ENCODE results near the gene PSMC4. TPM values are rescaled to one million over a fixed set of nuclear protein-coding genes. Genes with fewer than 3 reads are reported as not detected.

PSMC4 gene
- total and polyA plus RNA-seq, 2 experiments from 2014 or later, result 85.4 to 94.7 TPM

DNA sequence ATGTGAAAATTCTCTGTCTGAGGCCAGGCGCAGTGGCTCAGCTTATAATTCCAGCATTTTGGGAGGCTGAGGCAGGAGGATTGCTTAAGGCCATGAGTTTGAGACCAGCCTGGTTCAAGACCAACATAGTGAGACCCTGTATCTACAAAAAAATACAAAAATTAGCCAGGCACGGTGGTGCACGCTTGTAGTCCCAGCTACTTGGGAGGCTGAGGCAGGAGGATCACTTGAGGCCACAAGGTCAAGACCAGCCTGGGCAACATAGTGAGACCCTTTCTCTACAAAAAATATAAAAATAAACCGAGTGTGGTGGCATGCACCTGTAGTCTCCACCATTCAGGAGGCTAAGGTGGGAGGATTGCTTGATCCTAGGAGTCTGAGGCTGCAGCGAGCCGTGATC is 34.3 kb upstream of the PSMC4 start:
- no peak for DNase-seq (ENCODE audit: low spot score)
- Histone ChIP-seq H3K27ac (no peak overlapping the region), H3K9me3 (ENCODE audit: low read depth) (no peaks in the 10 kb centered on the region), H4K20me1 (ENCODE audit: insufficient read depth, poor library complexity, severe bottlenecking) (no peaks in the 10 kb centered on the region), H3K4me3 (no peak overlapping the region), H3K4me1 (ENCODE audit: insufficient read depth) (peaks cover 3% of the 10 kb centered on the region), H3K27me3 (no peaks in the 10 kb centered on the region), H3K79me2 (no peaks in the 10 kb centered on the region), H3K36me3 (replicated peaks; ENCODE audit: insufficient read depth, low read depth) (no peaks in the 10 kb centered on the region), H3K4me2 (no peak overlapping the region), H3K9me2 (replicated peaks; ENCODE audit: insufficient read depth) (no peaks in the 10 kb centered on the region), H2AFZ (no peak overlapping the region)
- TF ChIP-seq, protein P1, sequence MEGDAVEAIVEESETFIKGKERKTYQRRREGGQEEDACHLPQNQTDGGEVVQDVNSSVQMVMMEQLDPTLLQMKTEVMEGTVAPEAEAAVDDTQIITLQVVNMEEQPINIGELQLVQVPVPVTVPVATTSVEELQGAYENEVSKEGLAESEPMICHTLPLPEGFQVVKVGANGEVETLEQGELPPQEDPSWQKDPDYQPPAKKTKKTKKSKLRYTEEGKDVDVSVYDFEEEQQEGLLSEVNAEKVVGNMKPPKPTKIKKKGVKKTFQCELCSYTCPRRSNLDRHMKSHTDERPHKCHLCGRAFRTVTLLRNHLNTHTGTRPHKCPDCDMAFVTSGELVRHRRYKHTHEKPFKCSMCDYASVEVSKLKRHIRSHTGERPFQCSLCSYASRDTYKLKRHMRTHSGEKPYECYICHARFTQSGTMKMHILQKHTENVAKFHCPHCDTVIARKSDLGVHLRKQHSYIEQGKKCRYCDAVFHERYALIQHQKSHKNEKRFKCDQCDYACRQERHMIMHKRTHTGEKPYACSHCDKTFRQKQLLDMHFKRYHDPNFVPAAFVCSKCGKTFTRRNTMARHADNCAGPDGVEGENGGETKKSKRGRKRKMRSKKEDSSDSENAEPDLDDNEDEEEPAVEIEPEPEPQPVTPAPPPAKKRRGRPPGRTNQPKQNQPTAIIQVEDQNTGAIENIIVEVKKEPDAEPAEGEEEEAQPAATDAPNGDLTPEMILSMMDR (IDR thresholded peaks at IDR 0.05; ENCODE audit: poor library complexity), result no peak
- TF ChIP-seq EZH2 (IDR thresholded peaks at IDR 0.05; ENCODE audit: borderline replicate concordance) (no peak), EZH2phosphoT487 (IDR thresholded peaks at IDR 0.05; ENCODE audit: low read depth, severe bottlenecking, unreplicated experiment) (no peak)
- WGBS (ENCODE audit: low lambda C conversion rate, missing lambda C conversion rate), result 93% methylated on average over 6 of the region's 6 CpGs

DNA sequence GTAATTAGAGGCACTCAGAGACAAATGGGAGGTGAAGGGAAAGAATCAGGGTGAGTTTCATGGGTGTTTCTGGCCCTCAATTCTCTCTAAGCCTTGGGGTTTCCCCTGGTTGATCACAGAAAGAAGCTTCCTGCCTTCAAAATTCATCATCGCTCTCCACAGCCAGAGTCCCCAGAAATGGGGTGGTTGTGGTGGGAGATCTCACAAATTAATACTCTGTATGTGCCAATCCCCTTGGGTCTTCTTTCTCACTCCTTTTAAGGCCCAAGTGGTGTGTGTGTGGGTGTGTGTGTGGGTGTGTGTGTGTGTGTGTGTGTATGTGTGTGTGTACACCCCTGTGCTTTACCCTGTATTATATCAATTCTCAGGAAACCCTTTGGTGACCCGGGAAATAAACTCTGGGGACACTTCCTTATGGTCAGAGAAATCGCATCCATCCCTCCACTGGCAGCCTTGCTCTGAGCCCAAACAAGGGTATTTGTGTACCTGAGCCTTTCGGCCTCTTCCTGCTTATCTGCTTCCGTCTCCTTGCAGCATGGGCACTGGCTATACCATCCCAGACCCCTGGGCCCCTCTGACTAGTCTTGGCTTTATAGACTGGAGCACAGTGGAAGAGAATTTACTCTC is 33.8 kb upstream of the PSMC4 start:
- WGBS (ENCODE audit: low lambda C conversion rate, missing lambda C conversion rate), result 86% methylated on average over 5 of the region's 5 CpGs
- TF ChIP-seq EZH2 (IDR thresholded peaks at IDR 0.05; ENCODE audit: borderline replicate concordance) (no peak), EZH2phosphoT487 (IDR thresholded peaks at IDR 0.05; ENCODE audit: low read depth, severe bottlenecking, unreplicated experiment) (no peak)
- TF ChIP-seq, protein P1 (IDR thresholded peaks at IDR 0.05; ENCODE audit: poor library complexity), result no peak
- H3K27ac ChIP-seq, result no peak overlapping the region
- H3K4me1 ChIP-seq (ENCODE audit: insufficient read depth), result peaks cover 9% of the 10 kb centered on the region
- no peaks in the 10 kb centered on the region for H3K9me2 ChIP-seq (replicated peaks; ENCODE audit: insufficient read depth)
- DNase-seq (ENCODE audit: low spot score), result no peak
- H3K27me3 ChIP-seq, result no peaks in the 10 kb centered on the region
- H3K9me3 ChIP-seq (ENCODE audit: low read depth), result no peaks in the 10 kb centered on the region
- H4K20me1 ChIP-seq (ENCODE audit: insufficient read depth, poor library complexity, severe bottlenecking), result no peaks in the 10 kb centered on the region
- no peaks in the 10 kb centered on the region for H3K36me3 ChIP-seq (replicated peaks; ENCODE audit: insufficient read depth, low read depth)
- H3K4me2 ChIP-seq, result no peak overlapping the region
- no peaks in the 10 kb centered on the region for H3K79me2 ChIP-seq
- H3K4me3 ChIP-seq, result no peak overlapping the region
- H2AFZ ChIP-seq, result no peak overlapping the region

DNA sequence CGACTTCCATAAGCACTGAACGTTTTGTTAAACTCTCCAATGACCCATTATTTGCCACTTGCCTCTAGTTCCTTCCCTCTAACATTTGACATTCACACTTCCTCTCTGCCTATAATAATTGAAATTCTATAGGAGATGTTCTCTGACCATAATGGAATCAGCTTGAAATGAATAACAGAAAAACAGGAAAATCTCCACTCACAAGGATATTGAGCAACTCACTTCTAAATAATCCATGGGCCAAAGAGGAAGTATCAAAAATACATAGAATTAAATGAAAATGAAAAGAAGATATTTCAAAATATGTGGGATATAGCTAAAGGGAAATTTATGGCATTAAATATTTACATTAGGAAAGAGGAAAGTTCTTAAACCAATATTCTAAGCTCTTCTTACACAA is 33.2 kb upstream of the PSMC4 start:
- Histone ChIP-seq H2AFZ (no peak overlapping the region), H3K27ac (no peak overlapping the region), H3K4me2 (no peak overlapping the region), H3K9me2 (replicated peaks; ENCODE audit: insufficient read depth) (no peaks in the 10 kb centered on the region), H3K9me3 (ENCODE audit: low read depth) (no peaks in the 10 kb centered on the region), H3K4me3 (no peak overlapping the region), H3K4me1 (ENCODE audit: insufficient read depth) (peaks cover 11% of the 10 kb centered on the region), H3K79me2 (no peaks in the 10 kb centered on the region), H4K20me1 (ENCODE audit: insufficient read depth, poor library complexity, severe bottlenecking) (no peaks in the 10 kb centered on the region), H3K36me3 (replicated peaks; ENCODE audit: insufficient read depth, low read depth) (no peaks in the 10 kb centered on the region), H3K27me3 (no peaks in the 10 kb centered on the region)
- WGBS (ENCODE audit: low lambda C conversion rate, missing lambda C conversion rate), result 59% methylated on average over 2 of the region's 2 CpGs
- TF ChIP-seq EZH2phosphoT487 (IDR thresholded peaks at IDR 0.05; ENCODE audit: low read depth, severe bottlenecking, unreplicated experiment), result peak; percentile 68
- no peak for TF ChIP-seq EZH2 (IDR thresholded peaks at IDR 0.05; ENCODE audit: borderline replicate concordance)
- DNase-seq (ENCODE audit: low spot score), result no peak

DNA sequence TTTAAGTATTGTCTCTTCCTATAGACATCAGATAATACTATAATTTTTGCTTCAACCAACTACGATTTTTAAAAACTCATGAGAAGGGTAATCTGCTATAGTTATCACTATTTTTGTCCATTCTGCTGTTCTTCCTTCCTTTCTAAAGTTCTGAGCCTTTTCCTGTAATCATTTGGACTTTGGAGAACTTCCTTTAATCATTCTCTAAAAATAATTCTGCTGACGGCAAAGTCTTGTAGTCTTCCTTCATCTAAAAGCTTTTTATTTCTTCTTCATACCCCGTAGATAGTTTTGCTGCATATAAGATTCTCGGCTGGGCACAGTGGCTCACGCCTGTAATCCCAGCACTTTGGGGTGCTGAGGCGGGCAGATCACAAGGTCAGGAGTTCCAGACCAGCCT is 31.4 kb upstream of the PSMC4 start:
- Histone ChIP-seq H3K9me2 (replicated peaks; ENCODE audit: insufficient read depth) (no peaks in the 10 kb centered on the region), H3K4me1 (ENCODE audit: insufficient read depth) (peaks cover 19% of the 10 kb centered on the region), H3K36me3 (replicated peaks; ENCODE audit: insufficient read depth, low read depth) (no peaks in the 10 kb centered on the region), H2AFZ (no peak overlapping the region), H4K20me1 (ENCODE audit: insufficient read depth, poor library complexity, severe bottlenecking) (no peaks in the 10 kb centered on the region), H3K79me2 (no peaks in the 10 kb centered on the region), H3K9me3 (ENCODE audit: low read depth) (no peaks in the 10 kb centered on the region), H3K27ac (no peak overlapping the region), H3K4me3 (no peak overlapping the region), H3K4me2 (no peak overlapping the region), H3K27me3 (no peaks in the 10 kb centered on the region)
- 95% methylated on average over 6 of the region's 6 CpGs for WGBS (ENCODE audit: low lambda C conversion rate, missing lambda C conversion rate)
- TF ChIP-seq, protein P1 (IDR thresholded peaks at IDR 0.05; ENCODE audit: poor library complexity), result no peak
- no peak for TF ChIP-seq EZH2phosphoT487 (IDR thresholded peaks at IDR 0.05; ENCODE audit: low read depth, severe bottlenecking, unreplicated experiment)
- TF ChIP-seq EZH2 (IDR thresholded peaks at IDR 0.05; ENCODE audit: borderline replicate concordance), result no peak
- no peak for DNase-seq (ENCODE audit: low spot score)

Measured in hepatocyte (in vitro differentiated cells).